Left renal cortex interstitium (tissue), 4 donors: ENCODE data around the gene FUCA2. TPM values are rescaled to one million over a fixed set of nuclear protein-coding genes. Genes with fewer than 3 reads are reported as not detected.
"Not testable (repeated sequence)": the region's sequence is repeated elsewhere in the genome, so short reads cannot be mapped to it uniquely, and the experiment has no call there.

Experiments
- DNase-seq, 4 donors: peaks; one replicate each; pipeline ENCODE4 v3.0.0-alpha.2; 2013; ENCODE audit warnings: low read depth in 4 of 4, low spot score in 2 of 4, missing footprints in 1 of 4
- polyA plus RNA-seq, 4 donors: library from polyadenylated mRNA; unstranded; fragments of 120-200 nt; gene quantifications; one replicate each; pipeline ENCODE4 v1.2.1, GENCODE V29; 2013; ENCODE audit not compliant: insufficient read length in 4 of 4

The FUCA2 gene
- polyA plus RNA-seq, 4 donors = 56.4 to 70.1 (median 66.7) TPM

- no peak for DNase-seq
Observed at GRCh38 chr6:143536866-143537691, 25.6 kb upstream of the FUCA2 start.

GRCh38 chr6:143536461-143536865, 24.9 kb upstream of the FUCA2 start:
- no peak for DNase-seq

- no peak for DNase-seq
Observed at GRCh38 chr6:143535189-143535614, 23.7 kb upstream of the FUCA2 start.

- DNase-seq = no peak
Observed at GRCh38 chr6:143531720-143532499, 20.4 kb upstream of the FUCA2 start.

GRCh38 chr6:143529095-143529494, 17.6 kb upstream of the FUCA2 start:
- DNase-seq = no peak

- no peak for DNase-seq
Observed at GRCh38 chr6:143528164-143528811, 16.8 kb upstream of the FUCA2 start.

- no peak for DNase-seq
Observed at GRCh38 chr6:143527677-143528076, 16.2 kb upstream of the FUCA2 start.

- DNase-seq = no peak
Observed at GRCh38 chr6:143525356-143525755, 13.8 kb upstream of the FUCA2 start.

GRCh38 chr6:143522039-143522600, 10.6 kb upstream of the FUCA2 start:
- DNase-seq = no peak

GRCh38 chr6:143517447-143517773, 5.9 kb upstream of the FUCA2 start:
- no peak for DNase-seq

GRCh38 chr6:143516690-143517446, 5.3 kb upstream of the FUCA2 start:
- no peak for DNase-seq

GRCh38 chr6:143515766-143516355, 4.3 kb upstream of the FUCA2 start:
- DNase-seq = no peak

- no peak for DNase-seq
Observed at GRCh38 chr6:143515061-143515760, 3.7 kb upstream of the FUCA2 start.

GRCh38 chr6:143513410-143513809, 1.9 kb upstream of the FUCA2 start:
- DNase-seq = no peak

GRCh38 chr6:143510326-143510725, 1.2 kb downstream of the FUCA2 start:
- not testable (repeated sequence) for DNase-seq

GRCh38 chr6:143507358-143508145, 4.0 kb downstream of the FUCA2 start:
- no peak for DNase-seq

GRCh38 chr6:143506620-143507019, 4.9 kb downstream of the FUCA2 start:
- DNase-seq = no peak

GRCh38 chr6:143506199-143506598, 5.3 kb downstream of the FUCA2 start:
- no peak for DNase-seq

GRCh38 chr6:143505537-143505936, 6.0 kb downstream of the FUCA2 start:
- DNase-seq = no peak
